HCT116 (cell line): ENCODE results near the gene RALB. TPM values are rescaled to one million over a fixed set of nuclear protein-coding genes. Genes with fewer than 3 reads are reported as not detected.

Source experiments
- ATAC-seq: fragments of 200-7000 bp; cut with Tn5 transposase; 2 replicates; pipeline ENCODE4 v1.9.1; 2020; ENCODE audit warnings: mild to moderate bottlenecking, moderate library complexity
- BruUV-seq: library from RNA; stranded (reverse); fragments of 400-500 nt; replicated peaks from 2 replicates; lab custom pipeline; 2021; lab: Mats Ljungman, UMichigan
- CTCF ChIA-PET: fragments of 300-600 bp; sonication (Branson Sonifier 250); formaldehyde crosslinking; loops from one replicate; lab custom pipeline; 2021; ENCODE audit warnings: antibody characterized with exemption; lab: Charles Lee
- POLR2A ChIA-PET: fragments of 300-600, 350-600 bp; sonication (Branson Sonifier 250); formaldehyde crosslinking; loops from one replicate; lab custom pipeline; 2021; ENCODE audit warnings: antibody characterized with exemption; lab: Charles Lee
- RAD21 ChIA-PET, 2 experiments: fragments of 300-600 bp; sonication (Branson Sonifier 250); formaldehyde crosslinking; loops; one replicate each; lab custom pipeline; 2023; ENCODE audit warnings: low total read pairs in 2 of 2; ENCODE audit not compliant: uncharacterized antibody in 2 of 2, unreplicated experiment in 2 of 2, low non-redundant PET in 1 of 2; lab: Charles Lee
- DNase-seq: peaks from one replicate; pipeline ENCODE4 v3.0.0-alpha.2; 2010; ENCODE audit warnings: low read depth, low spot score
- H2AFZ ChIP-seq: fragments of 200-600 bp; shearing (Covaris generic), sonication (generic); 2 replicates; pipeline ENCODE4 v1.6.1; 2017; ENCODE audit warnings: low read depth, mixed run types, mixed read lengths, antibody characterized with exemption, low read length; ENCODE audit not compliant: poor library complexity, severe bottlenecking
- H3K27ac ChIP-seq: 2 replicates; pipeline ENCODE4 v1.5.1; 2012; ENCODE audit warnings: low read depth, low read length
- H3K27me3 ChIP-seq: fragments of 200-600 bp; sonication (generic); 2 replicates; pipeline ENCODE4 v1.6.1; 2016; ENCODE audit warnings: mixed run types, low read length, mixed read lengths; ENCODE audit not compliant: insufficient read depth
- H3K36me3 ChIP-seq, 2 experiments: fragments of 200-500 bp in 1 of 2; fragments of 200-600 bp in 1 of 2; sonication (Bioruptor generic) in 1 of 2; sonication (generic) in 1 of 2; 2 replicates each; pipeline versions ENCODE4 v1.5.1 to v1.6.1; 2014 to 2016; ENCODE audit warnings: low read length in 2 of 2, inconsistent platforms in 1 of 2, mixed read lengths in 1 of 2, mixed run types in 1 of 2; ENCODE audit not compliant: insufficient read depth in 2 of 2, control insufficient read depth in 1 of 2
- H3K4me1 ChIP-seq, 2 experiments: fragments of 200-600 bp in 1 of 2; sonication (generic) in 1 of 2; 2 replicates each; pipeline versions ENCODE4 v1.5.1 to v1.6.1; 2012 to 2017; ENCODE audit warnings: low read length in 2 of 2, inconsistent platforms in 1 of 2, mild to moderate bottlenecking in 1 of 2, mixed read lengths in 1 of 2, mixed run types in 1 of 2, moderate library complexity in 1 of 2; ENCODE audit not compliant: insufficient read depth in 2 of 2, control insufficient read depth in 1 of 2
- H3K4me2 ChIP-seq: fragments of 200-600 bp; sonication (generic); 2 replicates; pipeline ENCODE4 v1.6.1; 2017; ENCODE audit warnings: mixed run types, low read length, mixed read lengths
- H3K4me3 ChIP-seq, 2 experiments: fragments of 200-600 bp in 1 of 2; sonication (generic) in 1 of 2; replicated peaks in 1 of 2; 2 replicates each; pipeline ENCODE4 v1.5.1; 2011 to 2016; ENCODE audit warnings: low read length in 2 of 2, control low read depth in 1 of 2, low read depth in 1 of 2, mild to moderate bottlenecking in 1 of 2, mixed read lengths in 1 of 2, mixed run types in 1 of 2
- H3K79me2 ChIP-seq: fragments of 200-600 bp; sonication (generic); 2 replicates; pipeline ENCODE4 v1.6.1; 2017; ENCODE audit warnings: mild to moderate bottlenecking, mixed run types, low read length, moderate library complexity, mixed read lengths; ENCODE audit not compliant: insufficient read depth
- H3K9ac ChIP-seq: fragments of 200-600 bp; sonication (generic); 2 replicates; pipeline ENCODE4 v1.6.1; 2016; ENCODE audit warnings: low read length, mixed read lengths
- H3K9me2 ChIP-seq: fragments of 200-600 bp; sonication (generic), shearing (Covaris generic); 2 replicates; pipeline ENCODE4 v1.6.1; 2017; ENCODE audit warnings: mixed run types, mild to moderate bottlenecking, moderate library complexity; ENCODE audit not compliant: insufficient read depth
- H3K9me3 ChIP-seq, 2 experiments: fragments of 200-500 bp in 1 of 2; fragments of 200-600 bp in 1 of 2; sonication (Bioruptor generic) in 1 of 2; sonication (generic) in 1 of 2; 2 replicates each; pipeline ENCODE4 v1.6.1; 2014 to 2017; ENCODE audit warnings: low read length in 2 of 2, mixed read lengths in 2 of 2, inconsistent platforms in 1 of 2, low read depth in 1 of 2, mild to moderate bottlenecking in 1 of 2, mixed run types in 1 of 2, moderate library complexity in 1 of 2; ENCODE audit not compliant: control insufficient read depth in 1 of 2, insufficient read depth in 1 of 2
- H4K20me1 ChIP-seq: fragments of 200-600 bp; sonication (generic), shearing (Covaris generic); 2 replicates; pipeline ENCODE4 v1.6.1; 2017; ENCODE audit warnings: mixed run types, mild to moderate bottlenecking, moderate library complexity; ENCODE audit not compliant: insufficient read depth
- CBX3 ChIP-seq: IDR thresholded peaks from 2 replicates; pipeline ENCODE4 v1.6.1; 2012; ENCODE audit warnings: low read depth
- CEBPB ChIP-seq: IDR thresholded peaks from 2 replicates; pipeline ENCODE4 v1.6.1; 2012; ENCODE audit warnings: low read depth
- EGR1 ChIP-seq: IDR thresholded peaks from 2 replicates; pipeline ENCODE4 v1.6.1; 2012; ENCODE audit warnings: low read depth
- ELF1 ChIP-seq: IDR thresholded peaks from 2 replicates; pipeline ENCODE4 v1.6.1; 2012; ENCODE audit warnings: low read depth, borderline replicate concordance
- EZH2 ChIP-seq: fragments of 200-600 bp; sonication (generic); IDR thresholded peaks from 2 replicates; pipeline ENCODE4 v1.6.1; 2017; ENCODE audit warnings: antibody characterized with exemption, mixed run types
- FOSL1 ChIP-seq: IDR thresholded peaks from 2 replicates; pipeline ENCODE4 v1.6.1; 2012; ENCODE audit warnings: low read depth
- POLR2AphosphoS5 ChIP-seq: IDR thresholded peaks from 2 replicates; pipeline ENCODE4 v1.6.1; 2011; ENCODE audit warnings: mild to moderate bottlenecking, low read depth, low read length, moderate library complexity
- RAD21 ChIP-seq: IDR thresholded peaks from 2 replicates; pipeline ENCODE4 v1.6.1; 2012; ENCODE audit warnings: low read depth, mild to moderate bottlenecking
- SIN3A ChIP-seq: IDR thresholded peaks from 2 replicates; pipeline ENCODE4 v1.6.1; 2012; ENCODE audit warnings: low read depth
- SP1 ChIP-seq: IDR thresholded peaks from 2 replicates; pipeline ENCODE4 v1.6.1; 2012; ENCODE audit warnings: low read depth
- SRF ChIP-seq: IDR thresholded peaks from 2 replicates; pipeline ENCODE4 v1.6.1; 2012; ENCODE audit warnings: low read depth
- TCF7L2 ChIP-seq: IDR thresholded peaks from 2 replicates; pipeline ENCODE4 v1.7.0; 2011; ENCODE audit warnings: borderline replicate concordance, inconsistent platforms; ENCODE audit not compliant: insufficient read depth, insufficient read length; ENCODE audit errors: extremely low read depth
- YY1 ChIP-seq: IDR thresholded peaks from 2 replicates; pipeline ENCODE4 v1.6.1; 2011; ENCODE audit warnings: low read length, low read depth, moderate library complexity, mild to moderate bottlenecking; ENCODE audit not compliant: insufficient replicate concordance; ENCODE audit errors: extremely low read depth
- ZFX ChIP-seq: fragments of 450-650 bp; IDR thresholded peaks from 2 replicates; pipeline ENCODE4 v1.6.1; 2017
- ZNF274 ChIP-seq: fragments of 200-500 bp; sonication (Bioruptor generic); IDR thresholded peaks from 2 replicates; pipeline ENCODE4 v1.6.1; 2014; ENCODE audit warnings: mild to moderate bottlenecking, low read depth, low read length, inconsistent platforms
- intact Hi-C: fragments of 100-400 bp; cut with micrococcal nuclease; formaldehyde crosslinking; loops from 2 replicates; pipeline ENCODE4 v1.10.0; 2022
- total RNA-seq: library from RNA; stranded (reverse); gene quantifications from one replicate; pipeline ENCODE4 v1.2.1, GENCODE V29; 2021; ENCODE audit not compliant: unreplicated experiment
- TF ChIP-seq, protein P1 (sequence below): IDR thresholded peaks from 2 replicates; pipeline ENCODE4 v1.6.1; 2012
- TF ChIP-seq, protein P2 (sequence below), 3 experiments: fragments of 200-600 bp in 1 of 3; sonication (generic) in 1 of 3; IDR thresholded peaks in 2 of 3; conservative IDR thresholded peaks in 1 of 3; 2 replicates each; pipeline ENCODE4 v1.5.1; 2012 to 2017; ENCODE audit warnings: low read depth in 2 of 3, low read length in 2 of 3, antibody characterized with exemption in 1 of 3, borderline replicate concordance in 1 of 3, control low read depth in 1 of 3, mild to moderate bottlenecking in 1 of 3, mixed read lengths in 1 of 3, mixed run types in 1 of 3, moderate library complexity in 1 of 3; ENCODE audit not compliant: insufficient read depth in 1 of 3
- TF ChIP-seq, protein P3 (sequence below): IDR thresholded peaks from 2 replicates; pipeline ENCODE4 v1.6.1; 2012

The RALB gene
- total RNA-seq, 1 experiment from 2014 or later, result 42.8 TPM

DNA sequence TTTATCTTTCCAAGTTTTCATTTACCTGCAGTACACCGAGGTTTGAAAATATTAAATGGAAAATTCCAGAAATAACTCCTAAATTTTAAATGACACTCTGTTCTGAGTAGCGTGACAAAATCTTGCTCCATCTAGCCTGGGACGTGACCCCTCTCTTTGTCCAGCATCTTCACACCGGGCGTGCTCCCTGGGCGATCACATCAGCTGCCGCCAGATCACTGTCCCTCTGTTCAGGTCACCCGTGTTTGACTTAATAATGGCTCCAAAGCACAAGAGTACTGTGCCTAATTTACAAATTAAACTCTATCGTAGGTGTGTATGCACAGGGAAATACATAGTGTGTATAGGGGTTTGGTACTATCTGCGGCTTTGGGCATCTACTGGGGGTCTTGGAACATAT, 23.3 kb upstream of the RALB start:
- intact Hi-C loops, result loop anchor here (2.0 to 5.0 kb wide), 2 partner anchors 83 to 448 kb away; no protein-coding TSS in a partner anchor
- H3K36me3 ChIP-seq, result no peaks in the 10 kb centered on the region
- POLR2A ChIA-PET, result no interaction called here
- no peaks in the 10 kb centered on the region for H4K20me1 ChIP-seq
- DNase-seq (no peak), ATAC-seq (no peak)
- no peak overlapping the region for H3K4me2 ChIP-seq
- no peak overlapping the region for H3K4me3 ChIP-seq
- H2AFZ ChIP-seq, result no peak overlapping the region
- no TSS peak for BruUV-seq
- H3K9me3 ChIP-seq, result no peaks in the 10 kb centered on the region
- no peak overlapping the region for H3K27ac ChIP-seq
- H3K4me1 ChIP-seq, result peaks cover 0 to 13% of the 10 kb centered on the region in 2 experiments; a peak in 3 of 4 replicates
- H3K9ac ChIP-seq, result no peak overlapping the region
- RAD21 ChIA-PET, result no interaction called here
- H3K79me2 ChIP-seq, result no peaks in the 10 kb centered on the region
- no peaks in the 10 kb centered on the region for H3K9me2 ChIP-seq
- TF ChIP-seq CBX3, result no peak
- TF ChIP-seq, protein P1, sequence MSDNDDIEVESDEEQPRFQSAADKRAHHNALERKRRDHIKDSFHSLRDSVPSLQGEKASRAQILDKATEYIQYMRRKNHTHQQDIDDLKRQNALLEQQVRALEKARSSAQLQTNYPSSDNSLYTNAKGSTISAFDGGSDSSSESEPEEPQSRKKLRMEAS, result no peak
- TF ChIP-seq RAD21, result no peak
- TF ChIP-seq YY1, result no peak
- TF ChIP-seq FOSL1, result no peak
- no peak for TF ChIP-seq ZNF274
- no peak for TF ChIP-seq EZH2
- TF ChIP-seq, protein P2, sequence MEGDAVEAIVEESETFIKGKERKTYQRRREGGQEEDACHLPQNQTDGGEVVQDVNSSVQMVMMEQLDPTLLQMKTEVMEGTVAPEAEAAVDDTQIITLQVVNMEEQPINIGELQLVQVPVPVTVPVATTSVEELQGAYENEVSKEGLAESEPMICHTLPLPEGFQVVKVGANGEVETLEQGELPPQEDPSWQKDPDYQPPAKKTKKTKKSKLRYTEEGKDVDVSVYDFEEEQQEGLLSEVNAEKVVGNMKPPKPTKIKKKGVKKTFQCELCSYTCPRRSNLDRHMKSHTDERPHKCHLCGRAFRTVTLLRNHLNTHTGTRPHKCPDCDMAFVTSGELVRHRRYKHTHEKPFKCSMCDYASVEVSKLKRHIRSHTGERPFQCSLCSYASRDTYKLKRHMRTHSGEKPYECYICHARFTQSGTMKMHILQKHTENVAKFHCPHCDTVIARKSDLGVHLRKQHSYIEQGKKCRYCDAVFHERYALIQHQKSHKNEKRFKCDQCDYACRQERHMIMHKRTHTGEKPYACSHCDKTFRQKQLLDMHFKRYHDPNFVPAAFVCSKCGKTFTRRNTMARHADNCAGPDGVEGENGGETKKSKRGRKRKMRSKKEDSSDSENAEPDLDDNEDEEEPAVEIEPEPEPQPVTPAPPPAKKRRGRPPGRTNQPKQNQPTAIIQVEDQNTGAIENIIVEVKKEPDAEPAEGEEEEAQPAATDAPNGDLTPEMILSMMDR (IDR thresholded peaks at IDR 0.05 in 2 of 3, conservative IDR thresholded peaks at IDR 0.05 in 1 of 3; ENCODE audit: borderline replicate concordance in 1 of 3, insufficient read depth in 1 of 3, low read depth in 2 of 3, low read length in 2 of 3), result no peak
- no peak for TF ChIP-seq ELF1
- TF ChIP-seq POLR2AphosphoS5, result no peak
- TF ChIP-seq, protein P3, sequence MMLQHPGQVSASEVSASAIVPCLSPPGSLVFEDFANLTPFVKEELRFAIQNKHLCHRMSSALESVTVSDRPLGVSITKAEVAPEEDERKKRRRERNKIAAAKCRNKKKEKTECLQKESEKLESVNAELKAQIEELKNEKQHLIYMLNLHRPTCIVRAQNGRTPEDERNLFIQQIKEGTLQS, result no peak
- TF ChIP-seq EGR1, result no peak
- TF ChIP-seq SP1, result no peak
- no peak for TF ChIP-seq TCF7L2
- no peak for TF ChIP-seq CEBPB
- TF ChIP-seq ZFX, result no peak
- TF ChIP-seq SIN3A, result no peak
- no peak for TF ChIP-seq SRF
- TF ChIP-seq, all 23 proteins: peak for 0
- CTCF ChIA-PET, result no interaction called here
- no peaks in the 10 kb centered on the region for H3K27me3 ChIP-seq
